Head of caudate nucleus (tissue), 42 donors: Measurements from ENCODE around the gene GDNF.
"Not testable (repeated sequence)": the region's sequence is repeated elsewhere in the genome, so short reads cannot be mapped to it uniquely, and the experiment has no call there.

ENCODE experiments used
- DNase-seq, 42 donors: peaks; one replicate each; pipeline versions ENCODE4 v3.0.0 to v3.0.0-alpha.2; 2020 to 2021; ENCODE audit warnings: mixed read lengths in 7 of 42
- intact Hi-C: fragments of 100-400 bp; cut with DNase I; formaldehyde crosslinking; loops from one replicate; pipeline ENCODE4 v1.15.0; 2022

Gene GDNF, protein sequence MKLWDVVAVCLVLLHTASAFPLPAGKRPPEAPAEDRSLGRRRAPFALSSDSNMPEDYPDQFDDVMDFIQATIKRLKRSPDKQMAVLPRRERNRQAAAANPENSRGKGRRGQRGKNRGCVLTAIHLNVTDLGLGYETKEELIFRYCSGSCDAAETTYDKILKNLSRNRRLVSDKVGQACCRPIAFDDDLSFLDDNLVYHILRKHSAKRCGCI

DNA sequence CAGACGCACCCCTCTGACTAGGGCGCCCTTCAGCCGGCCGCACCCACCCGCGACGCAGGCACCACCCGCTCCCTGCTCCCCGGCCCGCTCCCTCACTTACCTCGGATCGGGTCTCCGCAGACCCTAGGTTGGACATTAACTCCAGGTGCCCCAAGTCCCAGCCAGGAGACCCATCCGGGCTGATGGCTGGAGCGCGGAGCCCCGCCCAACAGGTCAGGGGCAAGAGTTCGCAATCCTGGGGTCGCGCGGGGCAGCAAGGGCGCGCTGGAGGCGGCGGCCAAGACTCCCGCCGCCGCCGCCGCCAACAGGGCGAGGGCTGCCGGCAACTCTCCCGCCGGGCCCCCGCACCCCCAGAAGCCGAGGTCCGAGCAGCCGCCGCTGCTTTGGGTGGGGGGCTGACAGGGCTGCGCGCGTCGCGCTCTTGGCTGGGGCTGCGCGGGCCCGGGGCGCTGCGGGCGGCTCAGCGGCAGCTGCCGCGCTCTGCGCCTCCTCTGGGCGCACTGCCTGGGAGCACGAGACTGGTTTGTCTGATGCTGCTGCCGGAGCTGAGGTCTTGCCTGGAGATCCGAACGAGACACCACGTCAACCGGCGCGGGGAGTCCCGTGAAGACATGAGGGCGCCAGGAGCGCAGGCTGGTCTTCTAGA lies at the start of gene GDNF:
TSS of gene GDNF (minus strand) at position 635 of the 646 bp plus-strand sequence. CDS start 5,245 bp downstream, outside the sequence.
- intact Hi-C loops: loop anchor here (5.0 kb wide), 2 partner anchors 112 to 353 kb away; no protein-coding TSS in a partner anchor
- peak in 35 of 42 donors; percentile 41 to 86 (median 64) for DNase-seq

DNA sequence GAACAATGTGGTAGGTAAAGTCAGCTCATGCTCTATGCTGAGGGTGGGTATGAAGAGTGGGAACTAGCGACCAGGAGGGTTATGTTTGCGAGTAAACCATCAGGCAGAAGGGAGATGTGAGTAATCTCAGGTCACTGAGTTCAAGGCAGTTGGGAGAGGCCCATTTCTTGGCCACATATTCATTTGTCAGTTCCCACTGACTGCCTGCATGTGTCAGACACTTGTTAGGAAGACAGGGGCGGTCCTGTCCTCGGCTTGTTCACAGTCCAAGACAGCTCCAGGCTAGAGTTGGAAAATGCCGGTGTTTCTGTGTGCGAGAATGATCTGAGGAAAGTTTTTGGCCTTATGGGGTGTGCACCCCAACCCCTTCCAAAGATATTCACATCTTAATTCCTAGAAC lies 48.6 kb upstream of the GDNF start:
- DNase-seq: no peak
- intact Hi-C loops: no loop called here

DNA sequence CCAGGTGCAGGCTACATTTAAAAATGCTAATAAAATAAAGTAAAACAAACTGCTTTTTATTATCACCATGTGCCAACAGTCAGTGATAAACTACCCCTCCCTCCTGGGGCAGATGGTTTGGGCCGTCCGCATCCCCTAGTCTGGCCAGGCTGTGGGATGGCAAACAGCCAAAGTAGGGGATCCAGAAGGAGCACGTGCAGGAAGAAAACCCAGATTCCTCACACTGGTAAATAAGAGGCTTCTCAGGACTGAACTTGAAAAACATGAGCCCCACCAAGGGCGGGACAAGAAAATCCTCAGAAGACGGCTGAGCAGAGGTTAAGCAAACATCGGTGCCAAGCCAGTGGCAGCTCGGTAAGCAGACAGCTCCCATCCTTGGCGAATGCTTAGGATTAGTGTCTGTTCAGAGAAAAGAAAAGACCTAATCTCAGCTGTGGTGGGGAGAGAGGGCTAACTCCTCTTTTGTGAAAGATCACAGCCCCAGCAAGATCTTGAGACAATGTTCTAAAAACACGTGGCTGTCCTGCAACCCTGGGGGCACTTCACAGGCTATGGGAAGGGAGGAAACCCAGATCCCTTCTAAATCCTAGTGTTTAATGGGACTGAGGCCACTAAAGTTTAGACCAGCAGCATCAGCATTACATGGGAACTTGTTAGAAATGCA lies 46.5 kb upstream of the GDNF start:
- intact Hi-C loops: no loop called here
- DNase-seq: peak in 1 of 42 donors; percentile 2

DNA sequence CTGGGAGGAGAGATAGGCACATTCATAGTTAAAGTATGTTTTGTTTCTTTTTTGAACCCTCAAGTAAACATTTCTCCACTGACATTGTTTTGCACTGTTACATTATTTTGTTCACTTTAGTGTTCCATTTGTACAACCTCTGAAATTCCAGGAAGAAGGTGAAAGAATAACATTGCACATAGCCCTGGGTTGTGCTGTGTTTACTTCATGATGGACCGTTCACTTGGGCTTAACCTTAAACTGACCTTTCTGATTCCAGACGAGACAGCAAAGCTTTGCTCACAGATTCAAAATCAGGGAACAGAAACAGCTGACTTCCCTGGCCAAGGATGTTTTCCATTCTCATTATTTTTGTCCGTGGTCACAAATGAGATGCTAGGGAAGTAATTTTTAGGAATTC lies 42.8 kb upstream of the GDNF start:
- no peak for DNase-seq
- intact Hi-C loops: no loop called here

DNA sequence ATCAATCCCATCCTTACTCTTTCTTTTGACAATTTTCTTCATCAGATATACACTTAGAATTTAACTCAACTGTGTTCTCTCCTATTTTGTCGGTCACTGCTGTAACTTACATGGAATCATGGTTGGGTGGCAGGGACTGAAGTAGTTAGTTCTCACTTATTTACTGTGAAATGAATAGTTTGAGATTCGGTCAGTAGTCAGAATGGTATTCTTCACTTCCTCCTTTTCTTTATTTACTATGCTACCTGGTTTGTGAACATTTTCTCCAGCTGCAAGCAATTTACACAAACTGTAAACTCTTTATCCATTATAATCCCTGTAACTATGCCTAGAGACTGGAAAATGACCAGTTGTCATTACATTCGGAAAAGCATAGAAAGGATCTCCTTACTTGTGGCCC lies 41.5 kb upstream of the GDNF start:
- DNase-seq: no peak
- intact Hi-C loops: no loop called here

DNA sequence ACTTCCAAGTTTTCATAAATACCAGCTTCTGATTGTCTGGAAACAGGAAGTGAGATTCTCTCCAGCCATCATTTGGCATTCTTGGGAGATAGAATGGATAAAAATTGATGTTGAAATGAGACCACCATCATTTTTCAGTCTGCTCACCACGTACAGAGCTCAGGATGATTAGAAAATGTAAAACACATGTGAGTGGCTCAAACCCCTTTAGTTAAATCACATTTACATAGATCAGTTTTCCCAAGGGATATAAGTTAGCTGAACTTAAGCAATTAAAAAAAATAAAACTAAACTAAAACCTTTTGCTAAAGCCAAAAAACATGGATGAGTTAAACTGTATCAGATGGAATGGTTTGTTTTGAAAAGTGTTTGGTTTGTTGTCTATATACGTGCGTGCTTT lies 37.1 kb upstream of the GDNF start:
- no peak for DNase-seq
- intact Hi-C loops: no loop called here

DNA sequence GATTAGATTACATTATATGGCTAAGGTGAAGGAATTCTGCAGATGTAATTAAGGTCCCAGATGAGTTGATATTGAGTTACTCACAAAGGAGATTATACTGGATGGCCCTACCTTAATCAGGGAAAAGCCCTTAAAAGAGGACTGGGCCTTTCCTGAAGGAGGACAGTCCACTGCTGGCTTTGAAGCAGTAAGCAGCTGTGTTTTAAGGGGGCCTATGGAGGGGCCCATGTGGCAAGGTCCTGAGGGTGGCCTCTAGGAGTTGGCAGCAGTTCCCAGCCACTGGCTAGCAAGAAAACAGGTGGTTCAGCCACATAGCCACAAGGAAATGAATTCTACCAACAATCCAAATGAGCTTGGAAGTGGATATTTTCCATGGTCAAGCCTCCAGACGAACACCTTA lies 36.4 kb upstream of the GDNF start:
- intact Hi-C loops: no loop called here
- no peak for DNase-seq

DNA sequence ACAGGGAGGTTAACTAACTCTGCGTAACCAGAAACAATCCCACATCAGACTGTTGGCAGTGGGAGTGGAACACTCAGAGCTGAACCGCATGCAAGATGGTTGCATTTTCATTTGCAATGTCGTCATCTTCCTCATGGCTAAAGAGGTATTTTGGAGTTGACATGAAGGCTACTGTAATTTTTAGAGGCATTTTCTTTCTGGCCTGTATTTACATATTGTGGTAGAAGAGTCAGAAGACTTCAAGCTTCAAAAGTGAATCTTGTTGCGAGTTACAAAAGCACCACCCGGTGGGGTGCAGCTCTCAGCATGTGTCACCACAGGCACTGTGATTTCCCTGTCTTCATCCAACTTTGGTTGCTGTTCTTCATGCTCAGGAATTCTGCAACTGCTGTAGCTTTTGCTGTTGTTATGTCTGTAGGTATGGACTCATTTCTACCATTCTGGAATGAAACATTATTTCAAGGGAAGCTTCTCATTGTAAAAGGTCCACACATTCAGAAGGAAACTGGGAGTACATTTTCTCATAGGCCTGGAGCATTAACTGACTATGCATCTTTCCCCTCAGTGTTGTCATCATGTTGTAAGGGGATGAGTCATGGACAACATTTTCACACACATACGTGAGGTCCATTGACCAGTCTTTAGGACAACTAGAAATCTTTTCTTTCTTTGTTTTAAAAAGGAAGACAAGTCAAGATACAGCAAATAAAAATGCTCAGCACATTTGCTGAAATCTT lies 35.4 kb upstream of the GDNF start:
- intact Hi-C loops: no loop called here

DNA sequence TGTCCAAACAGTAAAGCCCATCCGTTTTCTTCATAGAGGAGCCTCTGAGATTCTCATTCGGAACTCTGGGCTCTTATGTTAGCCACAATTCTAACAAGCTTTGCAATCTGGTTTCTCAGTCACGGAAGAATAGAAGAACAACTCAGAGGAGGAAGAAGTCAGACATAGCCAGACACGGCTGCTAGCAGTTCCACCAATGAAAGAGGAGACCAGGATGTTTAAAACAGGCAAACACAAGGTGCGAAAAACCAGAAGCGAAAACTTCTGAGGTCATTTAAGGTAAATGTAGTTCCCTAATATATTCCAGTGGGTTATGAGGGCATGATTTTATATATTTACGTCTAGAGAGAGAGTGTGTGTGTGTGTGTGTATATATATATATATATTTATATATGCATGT lies 34.1 kb upstream of the GDNF start:
- intact Hi-C loops: no loop called here
- no peak for DNase-seq

More for the DNA sequence above, 35.4 kb upstream of the GDNF start:
- no peak for DNase-seq

DNA sequence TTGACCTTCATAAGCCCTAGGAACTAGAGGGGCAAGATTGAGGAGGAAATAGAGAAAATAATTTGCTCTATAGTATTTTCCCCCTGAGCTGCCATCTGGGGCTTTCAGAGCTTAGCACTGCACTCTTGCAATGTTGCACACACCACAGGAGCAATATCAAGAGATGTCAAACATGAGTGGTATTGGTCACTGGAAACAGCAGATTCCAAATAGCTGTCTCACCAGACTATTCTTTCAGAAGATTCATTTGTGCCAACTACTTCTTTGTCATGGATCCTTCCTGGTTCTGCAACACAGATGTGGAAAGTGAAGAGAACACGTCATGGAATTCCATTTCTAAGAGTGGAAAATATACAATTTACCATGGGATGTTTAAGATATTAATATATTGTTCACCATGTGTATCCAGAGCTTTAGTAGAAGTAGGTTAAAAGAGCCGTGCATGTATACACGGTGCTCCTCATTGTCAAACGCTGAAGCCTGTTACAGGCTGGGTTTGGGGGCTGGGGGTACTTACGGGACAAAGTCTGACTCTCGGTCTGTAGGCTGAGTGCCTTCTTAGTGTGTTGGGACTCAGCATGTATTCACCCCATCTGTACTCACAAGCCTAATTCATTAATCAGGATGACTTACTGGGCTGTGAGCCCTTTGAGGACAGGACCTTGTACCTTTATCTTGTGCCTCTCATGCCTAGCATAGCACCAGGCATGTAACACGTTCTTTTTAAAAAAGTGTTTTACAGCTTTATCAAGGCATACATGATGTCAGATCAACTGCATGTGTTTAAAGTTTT lies 31.4 kb upstream of the GDNF start:
- DNase-seq: no peak
- intact Hi-C loops: no loop called here

DNA sequence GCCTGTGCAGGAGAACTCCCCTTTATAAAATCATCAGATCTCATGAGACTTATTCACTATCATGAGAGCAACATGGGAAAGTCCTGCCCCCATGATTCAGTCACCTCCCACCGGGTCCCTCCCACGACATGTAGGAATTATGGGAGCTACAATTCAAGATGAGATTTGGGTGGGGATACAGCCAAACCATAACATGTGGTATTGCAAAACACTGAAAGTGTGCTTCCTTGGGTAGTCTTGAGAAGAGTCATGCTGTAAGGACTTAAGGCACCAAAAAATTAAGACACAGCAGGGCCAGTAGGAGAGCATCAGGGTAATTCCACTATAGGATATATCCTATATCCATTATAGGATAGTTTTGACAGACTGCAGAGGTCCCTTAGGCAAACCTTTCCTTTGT lies 29.4 kb upstream of the GDNF start:
- DNase-seq: no peak
- intact Hi-C loops: no loop called here

DNA sequence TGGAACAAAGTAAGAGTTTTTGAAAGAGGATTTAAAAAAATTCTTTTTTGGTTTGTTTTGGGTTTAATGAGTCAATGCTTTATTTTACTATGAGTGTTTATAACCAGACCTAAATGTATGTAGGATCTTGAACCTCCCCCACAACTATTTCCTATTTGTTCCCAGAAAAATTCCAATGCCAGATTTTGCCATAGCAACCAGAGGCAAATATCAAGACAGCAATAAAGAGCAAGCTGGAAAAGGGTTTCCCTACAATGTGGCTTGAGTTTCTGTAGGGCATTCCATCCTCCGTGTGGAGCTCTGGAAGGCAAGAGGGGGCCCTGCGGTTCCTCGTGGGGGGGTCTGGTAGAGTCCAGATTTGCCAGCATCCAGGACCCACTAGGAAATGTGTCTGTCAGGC lies 27.8 kb upstream of the GDNF start:
- no peak for DNase-seq
- intact Hi-C loops: no loop called here

DNA sequence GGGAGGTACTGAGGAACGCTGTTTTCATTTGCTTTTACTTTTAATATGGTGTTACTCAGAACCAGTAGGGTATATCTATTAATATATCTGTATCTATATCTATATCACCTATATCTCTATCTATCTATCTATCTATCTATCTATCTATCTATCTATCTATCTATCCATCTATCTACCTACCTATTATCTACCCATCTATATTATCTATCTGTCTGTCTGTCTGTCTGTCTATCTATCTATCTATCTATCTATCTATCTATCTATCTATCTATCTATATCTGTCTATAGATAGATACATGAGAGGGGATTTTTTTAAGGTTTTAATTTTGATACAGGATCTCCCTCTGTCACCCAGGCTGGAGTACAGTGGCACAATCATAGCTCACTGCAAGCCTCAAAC lies 23.1 kb upstream of the GDNF start:
- DNase-seq, intact Hi-C loops: not testable (repeated sequence)

DNA sequence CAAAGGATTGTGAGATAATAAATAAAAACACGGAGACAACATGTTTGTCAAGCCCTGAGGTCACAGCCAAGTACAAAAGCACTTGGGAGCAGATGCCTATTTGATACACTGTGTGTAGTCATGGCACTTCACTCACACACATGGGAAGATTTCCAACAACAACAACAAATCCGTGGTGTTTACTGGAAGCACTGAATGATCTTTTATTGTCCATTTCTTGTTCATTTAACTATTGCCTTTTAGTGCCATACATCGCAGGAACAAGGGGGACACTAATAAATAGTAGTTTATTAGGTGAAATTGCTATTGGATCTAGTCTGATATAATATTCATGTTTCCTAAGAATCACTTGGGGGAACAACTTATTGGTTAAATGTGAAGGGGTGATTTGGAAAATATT lies 20.4 kb upstream of the GDNF start:
- no peak for DNase-seq
- intact Hi-C loops: no loop called here

DNA sequence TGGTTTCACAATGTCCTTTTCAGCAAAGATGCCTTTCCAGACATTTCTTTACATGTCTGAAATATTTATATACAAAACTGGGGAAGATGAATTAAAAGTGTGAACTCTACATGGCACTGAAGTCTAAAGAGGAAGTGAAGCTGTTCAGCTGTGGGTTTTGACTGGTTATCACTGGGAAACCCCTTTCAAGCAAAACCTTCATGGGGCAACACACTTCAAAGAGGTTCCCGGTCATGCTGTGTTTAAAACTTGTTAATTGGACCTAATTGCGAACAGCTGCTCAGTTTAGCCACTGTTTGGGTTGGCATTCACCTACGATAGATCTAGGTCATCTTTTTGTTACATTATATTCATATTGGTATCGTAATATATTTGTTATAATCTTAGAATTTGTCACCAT lies 20.0 kb upstream of the GDNF start:
- intact Hi-C loops: no loop called here
- DNase-seq: no peak

DNA sequence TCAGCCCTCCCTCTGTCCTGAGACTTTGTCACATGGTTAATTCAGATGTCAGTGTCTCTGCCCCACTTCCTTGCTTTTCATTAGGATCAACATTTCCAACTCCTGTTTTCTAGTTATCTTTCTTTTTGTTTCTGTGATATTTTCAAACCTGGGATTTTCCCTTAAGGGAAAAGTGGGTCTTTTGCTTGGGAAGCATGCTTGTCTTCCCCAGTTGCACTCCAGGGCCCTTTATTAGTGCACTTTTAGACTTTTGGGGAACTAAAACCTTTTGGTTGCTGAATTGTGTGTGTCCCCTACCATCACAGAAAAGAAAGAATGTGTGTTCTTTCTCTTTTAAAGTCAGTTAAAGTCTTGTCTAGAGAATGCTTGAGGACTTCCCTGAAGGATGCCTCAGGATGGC lies 18.4 kb upstream of the GDNF start:
- no peak for DNase-seq
- intact Hi-C loops: no loop called here

DNA sequence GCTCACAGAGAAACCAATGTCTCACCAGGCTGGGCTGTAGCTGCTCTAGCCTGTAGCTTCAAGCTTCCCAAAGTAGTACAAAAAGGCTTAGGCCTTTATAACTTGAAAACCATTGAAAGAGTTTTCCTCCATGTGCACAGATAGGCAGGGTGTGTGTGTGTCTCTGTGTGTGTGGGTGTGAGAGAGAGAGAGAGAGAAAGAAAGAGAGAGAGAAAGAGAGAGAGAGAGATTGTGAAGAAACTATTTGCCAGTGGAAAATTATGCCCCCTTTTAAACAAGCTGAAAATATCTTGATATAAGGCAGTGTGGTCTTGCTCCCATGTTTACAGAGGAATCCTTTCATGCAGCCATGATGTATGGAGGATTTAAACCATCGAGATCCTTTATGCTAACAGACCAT lies 17.9 kb upstream of the GDNF start:
- no peak for DNase-seq
- intact Hi-C loops: no loop called here

DNA sequence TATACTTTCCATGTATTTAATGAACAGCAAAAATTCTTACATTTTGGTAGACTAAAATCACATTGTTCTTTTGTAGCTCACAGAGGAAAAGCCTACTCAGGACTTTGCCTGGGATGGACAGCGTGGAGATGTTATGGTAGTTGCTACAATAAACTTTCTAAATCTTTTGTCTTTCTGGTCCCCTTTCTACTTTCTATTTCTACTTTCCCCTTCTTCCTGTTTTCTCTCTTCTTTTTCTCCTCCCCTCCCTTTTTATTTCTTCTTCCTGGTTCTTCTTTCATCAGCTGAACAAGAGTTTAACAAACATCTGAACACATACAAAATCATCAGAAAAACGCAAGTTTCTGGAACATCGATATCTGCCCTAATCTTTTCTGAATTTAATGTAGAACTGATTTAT lies 15.6 kb upstream of the GDNF start:
- intact Hi-C loops: no loop called here
- no peak for DNase-seq

DNA sequence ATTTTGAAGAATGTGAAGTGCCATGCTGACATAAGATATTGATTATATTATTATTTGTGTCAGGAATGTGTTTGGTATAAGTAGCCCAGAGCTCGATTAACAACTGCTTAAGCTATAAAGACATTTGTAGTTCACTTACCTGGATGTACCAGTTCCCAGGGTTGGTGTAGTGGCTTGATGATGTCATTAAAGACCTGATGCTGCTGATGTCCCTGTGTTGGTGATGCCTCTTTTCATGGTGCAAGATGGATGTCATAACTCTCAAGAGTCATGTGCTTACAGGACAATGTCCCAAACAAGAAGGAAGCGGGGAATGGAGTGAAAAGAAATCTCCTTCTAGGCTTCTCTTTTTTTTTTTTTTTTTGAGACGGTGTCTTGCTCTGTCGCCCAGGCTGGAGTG lies 11.5 kb upstream of the GDNF start:
- intact Hi-C loops: no loop called here
- no peak for DNase-seq
